Tibial nerve (tissue), 4 donors: Measurements from ENCODE around the gene AK9. TPM values are rescaled to one million over a fixed set of nuclear protein-coding genes. Genes with fewer than 3 reads are reported as not detected.

Experiments
- DNase-seq, 2 donors: peaks; one replicate each; pipeline ENCODE4 v3.0.0-alpha.2; 2019; ENCODE audit warnings: low spot score in 2 of 2
- H3K27ac ChIP-seq, 4 donors: fragments of 200-600 bp; sonication (generic) in 3 of 4; one replicate each; pipeline ENCODE4 v1.5.1; 2017 to 2019; ENCODE audit warnings: mild to moderate bottlenecking in 1 of 4
- H3K27me3 ChIP-seq, 2 donors: fragments of 200-600 bp; sonication (generic) in 1 of 2; one replicate each; pipeline versions ENCODE4 v1.5.1 to v1.6.0; 2017 to 2019
- H3K36me3 ChIP-seq, 3 donors: fragments of 200-600 bp; sonication (generic); one replicate each; pipeline ENCODE4 v1.5.1; 2018 to 2019
- H3K4me1 ChIP-seq, 4 donors: fragments of 200-600 bp; sonication (generic) in 3 of 4; one replicate each; pipeline ENCODE4 v1.5.1; 2017 to 2019
- H3K4me3 ChIP-seq, 4 donors: fragments of 200-600 bp; sonication (generic) in 3 of 4; one replicate each; pipeline ENCODE4 v1.5.1; 2017 to 2019; ENCODE audit warnings: mild to moderate bottlenecking in 1 of 4, moderate library complexity in 1 of 4
- H3K9me3 ChIP-seq, 4 donors: fragments of 200-600 bp; sonication (generic) in 3 of 4; one replicate each; pipeline ENCODE4 v1.5.1; 2017 to 2019
- EP300 ChIP-seq, 2 donors: sonication (generic); formaldehyde crosslinking; IDR thresholded peaks; one replicate each; pipeline ENCODE4 v1.6.1; 2017; ENCODE audit warnings: antibody characterized with exemption in 2 of 2, mild to moderate bottlenecking in 1 of 2
- POLR2A ChIP-seq, 2 donors: fragments of 450-650 bp; IDR thresholded peaks; one replicate each; pipeline ENCODE4 v1.6.1; 2017; ENCODE audit warnings: antibody characterized with exemption in 2 of 2, mild to moderate bottlenecking in 2 of 2, moderate library complexity in 2 of 2
- WGBS, 2 donors: methylation state at CpG; one replicate each; pipeline ENCODE4 v1.1.5; 2018; 5-methylcytosine and 5-hydroxymethylcytosine counted together
- total RNA-seq, 4 donors: library from RNA; depleted of rRNA; stranded (reverse); fragments of >200 nt; gene quantifications; one replicate each; pipeline ENCODE4 v1.1.0, GENCODE V29; 2016
- TF ChIP-seq, protein P1 (sequence below), 5 experiments: fragments of 200-600 bp in 3 of 5; fragments of 450-650 bp in 2 of 5; sonication (generic) in 3 of 5; IDR thresholded peaks; one replicate each; pipeline ENCODE4 v1.5.1; 2016 to 2019; ENCODE audit warnings: antibody characterized with exemption in 5 of 5, mild to moderate bottlenecking in 3 of 5, moderate library complexity in 2 of 5

Gene AK9
- total RNA-seq, 4 donors from 2014 or later: 8.1 to 19.8 (median 14.1) TPM

DNA sequence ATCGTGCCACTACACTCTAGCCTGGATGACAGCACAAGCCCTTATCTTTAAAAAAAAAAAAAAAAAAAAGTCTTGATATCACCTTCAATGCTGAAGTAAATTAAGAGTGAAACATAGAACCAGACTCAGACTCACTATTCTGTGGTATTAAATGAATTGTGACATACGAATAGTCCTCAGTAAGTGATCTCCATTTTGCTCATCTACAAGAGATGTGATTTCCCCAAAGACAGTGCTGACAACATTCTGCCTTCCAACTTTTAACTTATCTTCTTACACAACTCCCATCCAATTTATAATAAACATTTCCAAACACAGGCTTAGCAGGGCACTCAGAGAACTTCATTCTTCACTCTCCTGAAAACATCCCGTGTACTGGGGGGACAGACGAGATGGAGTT, 216.0 kb downstream of the AK9 start:
- Histone ChIP-seq H3K4me1 (peaks cover 0 to 43% (median 15%) of the 10 kb centered on the region in 4 donors), H3K36me3 (peaks cover 0 to 80% (median 15%) of the 10 kb centered on the region in 3 donors), H3K4me3 (no peak overlapping the region), H3K27ac (no peak overlapping the region), H3K27me3 (no peaks in the 10 kb centered on the region), H3K9me3 (no peaks in the 10 kb centered on the region)
- TF ChIP-seq EP300 (IDR thresholded peaks at IDR 0.05): no peak
- TF ChIP-seq, protein P1, sequence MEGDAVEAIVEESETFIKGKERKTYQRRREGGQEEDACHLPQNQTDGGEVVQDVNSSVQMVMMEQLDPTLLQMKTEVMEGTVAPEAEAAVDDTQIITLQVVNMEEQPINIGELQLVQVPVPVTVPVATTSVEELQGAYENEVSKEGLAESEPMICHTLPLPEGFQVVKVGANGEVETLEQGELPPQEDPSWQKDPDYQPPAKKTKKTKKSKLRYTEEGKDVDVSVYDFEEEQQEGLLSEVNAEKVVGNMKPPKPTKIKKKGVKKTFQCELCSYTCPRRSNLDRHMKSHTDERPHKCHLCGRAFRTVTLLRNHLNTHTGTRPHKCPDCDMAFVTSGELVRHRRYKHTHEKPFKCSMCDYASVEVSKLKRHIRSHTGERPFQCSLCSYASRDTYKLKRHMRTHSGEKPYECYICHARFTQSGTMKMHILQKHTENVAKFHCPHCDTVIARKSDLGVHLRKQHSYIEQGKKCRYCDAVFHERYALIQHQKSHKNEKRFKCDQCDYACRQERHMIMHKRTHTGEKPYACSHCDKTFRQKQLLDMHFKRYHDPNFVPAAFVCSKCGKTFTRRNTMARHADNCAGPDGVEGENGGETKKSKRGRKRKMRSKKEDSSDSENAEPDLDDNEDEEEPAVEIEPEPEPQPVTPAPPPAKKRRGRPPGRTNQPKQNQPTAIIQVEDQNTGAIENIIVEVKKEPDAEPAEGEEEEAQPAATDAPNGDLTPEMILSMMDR (IDR thresholded peaks at IDR 0.05): no peak
- no peak for TF ChIP-seq POLR2A (IDR thresholded peaks at IDR 0.05)
- DNase-seq: no peak
- 95 to 97% methylated on average over 4 of the region's 4 CpGs for WGBS, 2 donors

DNA sequence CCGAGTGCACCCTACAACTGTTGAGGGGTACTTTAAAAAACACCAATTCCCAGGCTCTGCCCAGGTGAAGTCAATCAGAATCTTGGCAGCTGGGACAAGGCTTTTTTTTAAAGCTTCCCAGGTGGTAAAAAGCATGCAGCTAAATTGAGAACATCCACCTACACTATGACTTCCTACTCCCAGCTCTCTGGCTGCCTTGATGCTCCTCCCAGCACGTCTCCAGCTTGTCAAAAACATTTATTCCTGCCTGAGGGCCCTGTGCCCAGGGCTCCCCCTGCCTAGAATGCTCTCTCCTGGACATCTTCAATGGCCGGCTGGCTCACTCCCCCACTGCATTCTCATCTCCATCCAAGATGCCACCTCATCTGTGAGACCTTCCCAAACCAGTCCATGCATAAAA, 217.9 kb downstream of the AK9 start:
- TF ChIP-seq, protein P1 (IDR thresholded peaks at IDR 0.05): no peak
- TF ChIP-seq POLR2A (IDR thresholded peaks at IDR 0.05) (no peak), EP300 (IDR thresholded peaks at IDR 0.05) (no peak)
- no peak for DNase-seq
- no peak overlapping the region for H3K4me3 ChIP-seq
- H3K4me1 ChIP-seq: peaks cover 0 to 24% (median 7%) of the 10 kb centered on the region in 4 donors
- no peaks in the 10 kb centered on the region for H3K9me3 ChIP-seq
- peaks cover 0 to 95% (median 15%) of the 10 kb centered on the region in 3 donors for H3K36me3 ChIP-seq
- H3K27ac ChIP-seq: no peak overlapping the region
- WGBS, 2 donors: 95 to 97% methylated on average over 3 of the region's 3 CpGs
- H3K27me3 ChIP-seq: no peaks in the 10 kb centered on the region

DNA sequence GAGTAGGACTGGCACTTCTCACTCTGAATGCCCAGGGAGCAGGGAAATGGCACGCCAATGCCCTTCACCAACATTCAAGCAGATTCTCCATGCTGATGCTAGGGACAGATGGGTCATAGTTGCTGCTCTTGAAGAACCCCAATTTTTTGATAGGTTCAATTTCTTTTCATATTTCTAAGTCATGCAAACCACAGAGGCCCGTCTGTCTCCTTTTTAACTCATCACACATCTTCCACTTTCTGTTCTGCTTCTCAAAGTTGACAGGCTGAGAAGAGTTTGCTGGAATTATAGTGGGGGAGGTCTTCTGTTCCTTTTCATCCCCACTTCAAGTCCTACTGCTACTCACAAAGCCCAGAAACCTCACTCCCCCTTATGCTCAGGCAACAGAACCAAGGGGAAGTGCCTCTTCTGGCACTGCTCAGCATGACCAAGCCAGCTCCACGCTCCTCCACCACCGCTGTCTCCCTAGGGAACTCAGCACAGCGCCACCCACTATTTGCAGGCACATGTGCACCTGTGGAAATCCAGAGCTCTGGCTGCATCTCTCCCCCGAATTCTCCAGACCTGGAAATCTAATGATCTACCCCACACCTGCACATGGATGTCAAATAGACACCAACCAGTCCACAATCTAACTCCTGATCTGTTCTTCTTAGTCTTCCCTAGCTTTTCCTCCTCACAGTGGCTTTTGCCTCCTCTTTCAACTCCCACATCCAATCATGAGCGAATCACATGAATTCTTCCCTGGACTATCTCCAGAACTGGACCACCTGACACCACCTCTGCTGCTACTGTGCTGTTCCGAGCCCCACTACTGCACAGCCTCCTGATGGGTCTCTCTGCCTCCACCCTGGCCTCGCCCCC, 218.6 kb downstream of the AK9 start:
- no peaks in the 10 kb centered on the region for H3K9me3 ChIP-seq
- H3K27me3 ChIP-seq: no peaks in the 10 kb centered on the region
- no peak for DNase-seq
- TF ChIP-seq EP300 (IDR thresholded peaks at IDR 0.05): no peak
- TF ChIP-seq, protein P1 (IDR thresholded peaks at IDR 0.05): no peak
- no peak for TF ChIP-seq POLR2A (IDR thresholded peaks at IDR 0.05)
- peaks cover 0 to 96% (median 15%) of the 10 kb centered on the region in 3 donors for H3K36me3 ChIP-seq
- H3K4me1 ChIP-seq: peaks cover 0 to 16% (median 3%) of the 10 kb centered on the region in 4 donors
- H3K4me3 ChIP-seq: no peak overlapping the region
- H3K27ac ChIP-seq: no peak overlapping the region
- WGBS, 2 donors: 89 to 90% methylated on average over 9 of the region's 9 CpGs

DNA sequence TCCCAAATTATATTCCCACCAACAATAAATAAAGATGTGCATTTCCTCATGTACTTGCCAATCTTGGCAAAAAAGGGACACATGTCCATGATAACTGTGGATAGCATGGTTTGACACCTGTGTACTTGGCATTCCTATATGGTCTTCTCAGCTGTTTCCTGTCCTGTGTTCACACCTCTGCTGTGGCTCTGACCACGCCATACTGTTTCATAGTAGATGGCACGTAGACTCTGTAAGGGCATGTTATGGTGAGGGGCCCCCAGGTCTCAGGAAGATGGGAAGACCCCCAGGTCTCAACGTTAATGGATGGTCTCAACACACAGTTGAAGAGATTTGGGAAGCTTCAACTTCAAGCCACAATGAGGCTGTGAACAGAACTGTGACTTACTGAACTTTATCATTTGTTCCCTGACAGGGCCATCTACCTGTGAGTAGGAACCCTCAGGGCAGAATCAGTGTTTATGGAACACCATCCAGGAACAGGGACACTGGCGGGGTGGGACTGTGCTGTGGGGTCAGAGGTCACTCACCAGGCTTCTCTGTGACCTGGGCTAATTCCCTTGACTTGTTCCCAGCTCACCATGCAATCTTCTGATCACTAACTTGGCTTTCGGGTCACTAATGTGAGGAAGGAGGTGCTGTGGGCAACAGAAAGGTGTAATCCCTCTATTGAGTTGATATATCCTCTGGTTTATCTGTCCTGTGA, 219.7 kb downstream of the AK9 start:
- Histone ChIP-seq H3K4me1 (peaks cover 0 to 5% (median 2%) of the 10 kb centered on the region in 4 donors), H3K4me3 (no peak overlapping the region), H3K27me3 (no peaks in the 10 kb centered on the region), H3K36me3 (peaks cover 0 to 95% (median 15%) of the 10 kb centered on the region in 3 donors), H3K27ac (no peak overlapping the region), H3K9me3 (no peaks in the 10 kb centered on the region)
- TF ChIP-seq EP300 (IDR thresholded peaks at IDR 0.05) (no peak), POLR2A (IDR thresholded peaks at IDR 0.05) (no peak)
- TF ChIP-seq, protein P1 (IDR thresholded peaks at IDR 0.05): no peak
- no peak for DNase-seq
- 87 to 96% methylated on average over 5 of the region's 5 CpGs for WGBS, 2 donors
